DMS153 (cell line): Measurements from ENCODE around the gene STK36.

Source experiments
- DNase-seq: peaks from one replicate; lab custom pipeline; 2025; lab: John Stamatoyannopoulos, UW

STK36 gene, protein sequence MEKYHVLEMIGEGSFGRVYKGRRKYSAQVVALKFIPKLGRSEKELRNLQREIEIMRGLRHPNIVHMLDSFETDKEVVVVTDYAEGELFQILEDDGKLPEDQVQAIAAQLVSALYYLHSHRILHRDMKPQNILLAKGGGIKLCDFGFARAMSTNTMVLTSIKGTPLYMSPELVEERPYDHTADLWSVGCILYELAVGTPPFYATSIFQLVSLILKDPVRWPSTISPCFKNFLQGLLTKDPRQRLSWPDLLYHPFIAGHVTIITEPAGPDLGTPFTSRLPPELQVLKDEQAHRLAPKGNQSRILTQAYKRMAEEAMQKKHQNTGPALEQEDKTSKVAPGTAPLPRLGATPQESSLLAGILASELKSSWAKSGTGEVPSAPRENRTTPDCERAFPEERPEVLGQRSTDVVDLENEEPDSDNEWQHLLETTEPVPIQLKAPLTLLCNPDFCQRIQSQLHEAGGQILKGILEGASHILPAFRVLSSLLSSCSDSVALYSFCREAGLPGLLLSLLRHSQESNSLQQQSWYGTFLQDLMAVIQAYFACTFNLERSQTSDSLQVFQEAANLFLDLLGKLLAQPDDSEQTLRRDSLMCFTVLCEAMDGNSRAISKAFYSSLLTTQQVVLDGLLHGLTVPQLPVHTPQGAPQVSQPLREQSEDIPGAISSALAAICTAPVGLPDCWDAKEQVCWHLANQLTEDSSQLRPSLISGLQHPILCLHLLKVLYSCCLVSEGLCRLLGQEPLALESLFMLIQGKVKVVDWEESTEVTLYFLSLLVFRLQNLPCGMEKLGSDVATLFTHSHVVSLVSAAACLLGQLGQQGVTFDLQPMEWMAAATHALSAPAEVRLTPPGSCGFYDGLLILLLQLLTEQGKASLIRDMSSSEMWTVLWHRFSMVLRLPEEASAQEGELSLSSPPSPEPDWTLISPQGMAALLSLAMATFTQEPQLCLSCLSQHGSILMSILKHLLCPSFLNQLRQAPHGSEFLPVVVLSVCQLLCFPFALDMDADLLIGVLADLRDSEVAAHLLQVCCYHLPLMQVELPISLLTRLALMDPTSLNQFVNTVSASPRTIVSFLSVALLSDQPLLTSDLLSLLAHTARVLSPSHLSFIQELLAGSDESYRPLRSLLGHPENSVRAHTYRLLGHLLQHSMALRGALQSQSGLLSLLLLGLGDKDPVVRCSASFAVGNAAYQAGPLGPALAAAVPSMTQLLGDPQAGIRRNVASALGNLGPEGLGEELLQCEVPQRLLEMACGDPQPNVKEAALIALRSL (N-terminal part only)

GRCh38 chr2:218671654-218672566 lies at the start of gene STK36, which contains the start of gene RNF25:
STK36 (plus strand) TSS chr2:218672086; CDS start chr2:218672830, 744 bp downstream.
RNF25 (minus strand) TSS chr2:218672002; CDS start chr2:218671970, 32 bp downstream.
- peak; percentile 58 for DNase-seq

DNA sequence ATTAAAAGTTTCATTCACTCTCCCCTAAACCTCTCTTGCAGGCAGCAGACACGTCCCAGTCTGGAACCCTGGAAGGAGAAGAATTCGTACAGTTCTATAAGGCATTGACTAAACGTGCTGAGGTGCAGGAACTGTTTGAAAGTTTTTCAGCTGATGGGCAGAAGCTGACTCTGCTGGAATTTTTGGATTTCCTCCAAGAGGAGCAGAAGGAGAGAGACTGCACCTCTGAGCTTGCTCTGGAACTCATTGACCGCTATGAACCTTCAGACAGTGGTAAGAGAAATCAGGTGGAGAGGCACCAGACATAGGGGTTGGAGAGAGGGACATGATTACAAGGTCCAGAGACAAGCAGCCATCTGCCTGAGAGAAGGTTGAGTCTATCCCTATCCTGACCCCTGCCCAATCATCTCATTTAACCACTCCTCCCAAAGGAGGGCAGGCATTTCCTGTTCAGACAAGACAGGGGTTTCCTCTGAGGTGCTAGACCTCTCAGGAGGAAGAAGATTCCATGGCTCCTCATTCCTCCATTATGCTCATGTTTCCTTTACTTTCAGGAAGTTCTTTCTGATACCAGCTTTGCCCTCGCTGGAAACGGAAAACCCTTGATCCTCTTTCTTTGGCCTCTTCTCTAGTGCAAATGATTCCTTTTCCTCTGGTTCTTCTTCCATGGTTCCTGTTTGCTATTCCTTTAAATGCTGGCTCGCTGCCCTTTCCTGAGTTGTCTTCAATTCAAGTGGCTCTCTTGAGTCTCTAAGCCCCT lies 49.1 kb upstream of the STK36 start:
- no peak for DNase-seq

DNA sequence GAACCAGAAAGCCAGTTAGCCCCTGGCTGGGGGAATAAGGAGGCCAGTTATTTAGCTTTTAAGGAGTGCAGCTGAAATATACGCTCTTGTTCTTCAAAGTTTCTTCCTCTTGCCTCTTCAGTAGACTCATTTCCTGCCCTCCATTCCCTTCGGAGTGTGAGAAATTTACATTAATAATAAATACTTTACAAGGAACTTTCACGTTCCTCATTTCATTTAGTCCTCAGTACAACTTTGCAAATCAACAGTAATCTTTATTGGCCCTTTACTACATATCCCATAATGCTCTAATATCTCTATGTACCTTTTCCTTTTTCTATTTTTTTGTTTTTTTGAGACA lies 48.5 kb upstream of the STK36 start:
- DNase-seq, result no peak

- no peak for DNase-seq
These were observed 45.5 kb upstream of the STK36 start for GRCh38 chr2:218626369-218626768.

DNA sequence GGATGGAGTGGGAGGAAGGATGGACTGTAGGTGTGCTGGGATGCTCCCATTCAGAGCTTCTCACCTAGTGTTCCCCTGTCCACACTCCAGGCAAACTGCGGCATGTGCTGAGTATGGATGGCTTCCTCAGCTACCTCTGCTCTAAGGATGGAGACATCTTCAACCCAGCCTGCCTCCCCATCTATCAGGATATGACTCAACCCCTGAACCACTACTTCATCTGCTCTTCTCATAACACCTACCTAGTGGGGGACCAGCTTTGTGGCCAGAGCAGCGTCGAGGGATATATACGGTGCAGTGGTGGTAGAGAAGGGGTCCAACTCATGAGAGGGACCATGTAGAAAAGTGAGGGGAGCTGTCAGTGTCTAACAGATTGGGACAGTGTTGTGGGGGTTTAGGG lies 43.9 kb upstream of the STK36 start:
- DNase-seq, result no peak

GRCh38 chr2:218631837-218632236 lies 40.0 kb upstream of the STK36 start:
- no peak for DNase-seq

DNA sequence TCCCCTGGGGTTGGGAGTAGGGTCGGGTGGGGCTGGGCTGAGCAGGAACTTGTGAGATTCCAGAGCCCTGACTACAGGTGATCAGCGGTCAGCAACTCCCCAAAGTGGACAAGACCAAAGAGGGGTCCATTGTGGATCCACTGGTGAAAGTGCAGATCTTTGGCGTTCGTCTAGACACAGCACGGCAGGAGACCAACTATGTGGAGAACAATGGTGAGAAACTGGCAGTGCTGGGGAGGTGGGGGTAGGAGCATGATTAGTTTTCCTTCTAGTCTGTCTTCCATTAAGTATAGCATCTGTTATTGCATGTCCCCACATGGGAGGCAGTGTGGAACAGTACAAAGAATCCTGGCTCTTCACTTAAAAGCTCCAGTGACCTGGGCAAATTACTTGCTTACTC lies 36.2 kb upstream of the STK36 start:
- no peak for DNase-seq

- DNase-seq, result no peak
These were observed 33.5 kb upstream of the STK36 start for GRCh38 chr2:218638372-218638771.

- DNase-seq, result no peak
These were observed 29.7 kb upstream of the STK36 start for GRCh38 chr2:218642121-218642656.

DNA sequence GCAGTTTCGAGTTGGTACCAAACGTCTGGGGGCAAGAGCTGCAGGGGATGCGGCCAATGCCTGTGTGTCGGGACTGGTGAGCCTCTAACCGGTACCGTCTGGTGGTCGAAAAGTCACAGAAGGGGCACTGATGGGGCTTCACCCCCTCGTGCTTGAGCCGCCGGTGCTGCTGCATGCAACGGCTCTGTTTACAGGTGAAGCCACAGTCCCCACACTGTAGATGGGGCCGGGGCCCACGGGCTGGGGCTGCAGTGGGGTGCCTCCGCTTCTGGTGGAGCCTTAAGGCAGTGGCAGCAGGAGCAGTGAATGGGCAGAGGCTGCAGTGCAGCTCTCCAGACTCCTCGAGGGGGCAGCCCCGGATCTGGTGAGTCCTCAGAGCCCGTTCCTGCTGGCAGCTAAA lies 29.1 kb upstream of the STK36 start:
- DNase-seq, result no peak

- DNase-seq, result no peak
These were observed 28.1 kb upstream of the STK36 start for GRCh38 chr2:218643751-218644310.

GRCh38 chr2:218644721-218645120 lies 27.2 kb upstream of the STK36 start:
- DNase-seq, result no peak

GRCh38 chr2:218645126-218645525 lies 26.8 kb upstream of the STK36 start:
- no peak for DNase-seq

- no peak for DNase-seq
These were observed 23.6 kb upstream of the STK36 start for GRCh38 chr2:218648088-218648786.

- DNase-seq, result no peak
These were observed 23.1 kb upstream of the STK36 start for GRCh38 chr2:218648787-218649100.

GRCh38 chr2:218655751-218656150 lies 16.1 kb upstream of the STK36 start:
- no peak for DNase-seq

- DNase-seq, result no peak
These were observed 13.1 kb upstream of the STK36 start for GRCh38 chr2:218658671-218659257.

DNA sequence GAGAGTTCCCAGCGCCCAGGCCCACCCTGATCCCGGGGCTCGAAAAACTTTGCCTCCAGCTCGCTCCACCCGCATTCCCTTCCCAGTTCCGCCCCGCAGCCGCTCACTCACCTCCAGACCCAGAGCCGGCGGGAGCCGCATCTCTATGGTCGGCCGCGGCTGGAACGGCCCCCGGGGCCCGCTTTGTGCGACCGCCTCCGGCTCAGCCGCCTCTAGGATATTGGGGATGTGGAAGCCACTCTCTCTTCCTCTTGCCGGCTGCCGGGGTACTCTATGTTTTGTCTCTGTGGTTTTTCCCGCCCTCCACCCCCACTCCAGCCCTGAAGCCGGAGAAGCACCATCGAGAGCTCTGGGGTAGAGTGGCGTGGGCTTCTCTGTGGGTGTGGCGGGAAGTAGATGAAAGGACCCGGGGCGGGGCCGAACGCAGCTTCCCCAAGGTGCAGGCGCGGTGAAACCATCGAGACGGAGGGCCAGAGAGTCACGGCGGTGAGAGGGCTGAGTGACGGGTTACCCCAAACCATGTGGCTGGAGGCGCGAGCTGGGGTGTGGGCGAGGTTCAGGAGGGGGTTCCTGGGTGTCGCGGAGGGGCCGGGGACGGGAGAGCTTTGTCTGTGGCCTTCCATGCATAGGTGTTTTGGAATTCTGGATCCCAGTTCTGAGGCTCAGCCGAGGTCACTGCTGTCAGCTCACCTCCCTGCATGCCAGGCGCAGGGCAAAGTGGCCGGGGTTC lies 12.5 kb upstream of the STK36 start, which contains the start of the genes BCS1L and ZNF142:
Gene BCS1L (plus strand): TSS at position 426 of the 730 bp plus-strand sequence. CDS start 1,305 bp downstream, outside the sequence.
Gene ZNF142 (minus strand): TSS at position 366 of the 730 bp plus-strand sequence. CDS start 3,194 bp downstream, outside the sequence.
- DNase-seq, result peak; percentile 83
